Ovary (tissue), 9 donors: Measurements from ENCODE around the gene PRKACB. TPM values are rescaled to one million over a fixed set of nuclear protein-coding genes. Genes with fewer than 3 reads are reported as not detected.
"Not testable (repeated sequence)": the region's sequence is repeated elsewhere in the genome, so short reads cannot be mapped to it uniquely, and the experiment has no call there.

Experiments used
- DNase-seq, 5 donors: peaks; one replicate each; pipeline ENCODE4 v3.0.0-alpha.2; 2019 to 2020
- H3K27ac ChIP-seq, 2 donors: fragments of 200-600 bp; one replicate each; pipeline versions ENCODE4 v1.5.1 to v1.8.0; 2019 to 2022
- H3K27me3 ChIP-seq: fragments of 200-600 bp; one replicate; pipeline ENCODE4 v1.8.0; 2022
- H3K36me3 ChIP-seq: fragments of 200-600 bp; sonication (generic); one replicate; pipeline ENCODE4 v1.5.1; 2019
- H3K4me1 ChIP-seq: one replicate; pipeline ENCODE4 v1.8.1; 2013; ENCODE audit warnings: mild to moderate bottlenecking, moderate library complexity; ENCODE audit not compliant: insufficient read depth
- H3K4me3 ChIP-seq: fragments of 200-600 bp; sonication (generic); one replicate; pipeline ENCODE4 v1.5.1; 2017
- H3K9me3 ChIP-seq, 2 donors: fragments of 200-600 bp in 1 of 2; sonication (generic) in 1 of 2; one replicate each; pipeline versions ENCODE4 v1.5.1 to v1.8.1; 2013 to 2019; ENCODE audit warnings: mild to moderate bottlenecking in 1 of 2, moderate library complexity in 1 of 2
- EP300 ChIP-seq: sonication (generic); formaldehyde crosslinking; IDR thresholded peaks from one replicate; pipeline ENCODE4 v1.6.1; 2017; ENCODE audit warnings: antibody characterized with exemption
- POLR2A ChIP-seq: fragments of 450-650 bp; IDR thresholded peaks from one replicate; pipeline ENCODE4 v1.6.1; 2017; ENCODE audit warnings: antibody characterized with exemption, mild to moderate bottlenecking, moderate library complexity
- WGBS, 3 donors: extraction: QIAGEN DNeasy Blood & Tissue Kit in 1 of 3; methylation state at CpG; one replicate each; pipeline versions ENCODE4 v1.1.5 to v1.1.7; 2013 to 2017; 5-methylcytosine and 5-hydroxymethylcytosine counted together
- intact Hi-C, 4 donors: fragments of 100-400 bp; cut with DNase I; formaldehyde crosslinking; loops; one replicate each; pipeline versions ENCODE4 v1.11.0 to v1.15.1; 2022 to 2023
- polyA plus RNA-seq, 2 donors: library from polyadenylated mRNA; stranded (reverse); fragments of 200-250 nt in 1 of 2; fragments of 350-450 nt in 1 of 2; fragmentation: Illumina TruSeq in 1 of 2; extraction: RNeasy Lipid Tissue Mini Kit (QIAGEN cat#74804) in 1 of 2; gene quantifications; one replicate each; pipeline ENCODE4 v1.2.3, GENCODE V29; 2013 to 2014
- total RNA-seq, 7 donors: library from RNA; depleted of rRNA in 2 of 7; stranded (reverse); fragments of >200 nt in 2 of 7; fragmentation: NEBNext Ultra II Directional in 3 of 7; extraction: Animal tissue kit (Norgen Biotek cat#: 25700) in 3 of 7; gene quantifications; one replicate each; pipeline versions ENCODE4 v1.1.0 to v1.2.4, GENCODE V29; 2016 to 2023
- TF ChIP-seq, protein P1 (sequence below), 3 donors: fragments of 450-650 bp in 2 of 3; fragments of 200-600 bp in 1 of 3; IDR thresholded peaks; one replicate each; pipeline versions ENCODE4 v1.5.1 to v1.8.0; 2016 to 2022; ENCODE audit warnings: antibody characterized with exemption in 3 of 3, mild to moderate bottlenecking in 1 of 3
- donor health status: DM: no; HTN: no; CAD: no; lungs with moderate emphysema.
- donor health status: DM: no; HTN: no; CAD: no.
- donor health status: Bipolar disorder and iron deficiency.
- donor health status: DM: yes; HTN: yes; CAD: no.
- donor health status: DM: no; HTN: no; CAD: no.
- donor health status: DM: yes; HTN: yes; CAD: no.

PRKACB gene
- total and polyA plus RNA-seq, 9 donors: 10.3 to 41.9 (median 26.1) TPM

DNA sequence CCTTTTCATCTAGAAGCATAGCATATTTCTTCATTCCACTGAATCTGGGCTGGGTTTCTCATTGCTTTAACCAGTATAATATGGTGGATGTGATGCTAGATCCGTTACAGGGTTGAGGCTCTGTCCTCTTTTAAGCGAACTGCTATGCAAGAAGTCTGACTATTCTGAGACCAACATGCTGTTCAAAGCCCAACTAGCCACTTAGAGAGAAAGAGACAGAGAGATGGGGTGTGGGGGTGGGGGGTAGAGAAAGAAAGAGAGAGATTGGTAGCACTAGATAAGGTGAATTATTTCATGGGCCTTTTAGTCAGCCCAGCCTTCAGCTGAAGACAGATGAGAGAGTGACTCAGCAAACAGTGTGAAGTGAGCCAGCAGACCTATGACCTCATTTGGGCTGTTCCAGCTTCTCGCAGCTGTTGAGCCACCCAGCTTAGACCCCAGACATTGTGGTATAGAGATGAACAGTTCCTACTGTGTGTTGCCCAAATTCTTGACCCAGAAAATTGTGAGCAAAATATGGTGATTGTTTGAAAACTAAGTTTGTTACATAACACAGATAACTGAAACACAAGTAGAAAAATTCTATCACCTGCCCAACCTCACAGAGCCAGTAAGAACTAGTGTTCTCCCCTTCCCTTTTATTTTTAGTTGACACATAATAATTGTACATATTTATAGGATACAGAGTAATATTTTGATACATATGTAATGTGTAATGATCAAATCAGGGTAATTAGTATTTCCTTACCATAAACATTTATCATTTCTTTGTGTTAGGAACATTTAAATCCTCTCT, 40.7 kb upstream of the PRKACB start:
- intact Hi-C loops: no loop called here
- H3K27ac ChIP-seq: no peak overlapping the region
- no peaks in the 10 kb centered on the region for H3K27me3 ChIP-seq
- WGBS, 3 donors: 63 to 67% (median 64%) methylated on average over 3 of the region's 3 CpGs
- no peak overlapping the region for H3K4me3 ChIP-seq
- peak; percentile 48 to 61 (median 51) for DNase-seq
- no peaks in the 10 kb centered on the region for H3K9me3 ChIP-seq
- no peaks in the 10 kb centered on the region for H3K36me3 ChIP-seq
- peaks cover 4% of the 10 kb centered on the region for H3K4me1 ChIP-seq
- TF ChIP-seq, protein P1, sequence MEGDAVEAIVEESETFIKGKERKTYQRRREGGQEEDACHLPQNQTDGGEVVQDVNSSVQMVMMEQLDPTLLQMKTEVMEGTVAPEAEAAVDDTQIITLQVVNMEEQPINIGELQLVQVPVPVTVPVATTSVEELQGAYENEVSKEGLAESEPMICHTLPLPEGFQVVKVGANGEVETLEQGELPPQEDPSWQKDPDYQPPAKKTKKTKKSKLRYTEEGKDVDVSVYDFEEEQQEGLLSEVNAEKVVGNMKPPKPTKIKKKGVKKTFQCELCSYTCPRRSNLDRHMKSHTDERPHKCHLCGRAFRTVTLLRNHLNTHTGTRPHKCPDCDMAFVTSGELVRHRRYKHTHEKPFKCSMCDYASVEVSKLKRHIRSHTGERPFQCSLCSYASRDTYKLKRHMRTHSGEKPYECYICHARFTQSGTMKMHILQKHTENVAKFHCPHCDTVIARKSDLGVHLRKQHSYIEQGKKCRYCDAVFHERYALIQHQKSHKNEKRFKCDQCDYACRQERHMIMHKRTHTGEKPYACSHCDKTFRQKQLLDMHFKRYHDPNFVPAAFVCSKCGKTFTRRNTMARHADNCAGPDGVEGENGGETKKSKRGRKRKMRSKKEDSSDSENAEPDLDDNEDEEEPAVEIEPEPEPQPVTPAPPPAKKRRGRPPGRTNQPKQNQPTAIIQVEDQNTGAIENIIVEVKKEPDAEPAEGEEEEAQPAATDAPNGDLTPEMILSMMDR (IDR thresholded peaks at IDR 0.05): no peak
- no peak for TF ChIP-seq POLR2A
- TF ChIP-seq EP300: no peak

DNA sequence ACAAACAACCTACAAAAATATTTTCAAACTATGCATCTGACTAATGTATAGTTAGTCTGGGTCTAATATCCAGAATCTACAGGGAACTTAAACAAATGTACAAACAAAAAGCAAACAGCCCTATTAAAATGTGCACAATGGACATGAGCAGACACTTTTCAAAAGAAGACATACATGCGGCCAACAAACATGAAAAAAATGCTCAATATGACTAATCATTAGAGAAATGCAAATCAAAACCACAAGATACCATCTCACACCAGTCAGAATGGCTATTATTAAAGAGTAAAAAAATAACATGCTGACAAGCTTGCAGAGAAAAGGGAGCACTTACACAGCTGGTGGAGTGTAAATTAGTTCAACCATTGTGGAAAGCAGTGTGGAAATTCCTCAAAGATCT, 36.5 kb upstream of the PRKACB start:
- intact Hi-C loops, H3K9me3 ChIP-seq, H3K27me3 ChIP-seq, H3K4me1 ChIP-seq, H3K4me3 ChIP-seq, H3K36me3 ChIP-seq, H3K27ac ChIP-seq, DNase-seq: not testable (repeated sequence)
- WGBS, 3 donors: 73 to 80% (median 76%) methylated on average over 1 of the region's 1 CpG

DNA sequence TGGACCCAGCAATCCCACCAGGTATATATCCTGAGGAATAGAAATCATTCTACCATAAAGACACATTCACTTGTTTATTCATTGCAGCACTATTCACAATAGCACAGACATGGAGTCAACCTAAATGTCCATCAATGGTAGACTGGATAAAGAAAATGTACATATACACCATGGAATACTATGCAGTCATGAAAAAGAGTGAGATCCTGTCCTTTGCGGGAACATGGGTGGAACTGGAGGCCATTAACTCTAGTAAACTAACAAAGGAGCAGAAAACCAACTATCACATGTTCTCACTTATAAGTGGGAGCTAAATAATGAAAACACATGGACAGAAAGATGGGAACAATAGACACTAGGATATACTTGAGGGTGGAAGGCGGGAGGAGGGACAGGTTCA, 36.1 kb upstream of the PRKACB start:
- 94 to 99% (median 97%) methylated on average over 2 of the region's 2 CpGs for WGBS, 3 donors
- H3K4me1 ChIP-seq: peaks cover 4% of the 10 kb centered on the region
- intact Hi-C loops: no loop called here
- no peak overlapping the region for H3K27ac ChIP-seq
- no peaks in the 10 kb centered on the region for H3K36me3 ChIP-seq
- H3K27me3 ChIP-seq: no peaks in the 10 kb centered on the region
- H3K4me3 ChIP-seq: no peak overlapping the region
- H3K9me3 ChIP-seq: no peaks in the 10 kb centered on the region
- TF ChIP-seq, protein P1 (IDR thresholded peaks at IDR 0.05): no peak
- no peak for TF ChIP-seq POLR2A
- no peak for TF ChIP-seq EP300
- DNase-seq: no peak

DNA sequence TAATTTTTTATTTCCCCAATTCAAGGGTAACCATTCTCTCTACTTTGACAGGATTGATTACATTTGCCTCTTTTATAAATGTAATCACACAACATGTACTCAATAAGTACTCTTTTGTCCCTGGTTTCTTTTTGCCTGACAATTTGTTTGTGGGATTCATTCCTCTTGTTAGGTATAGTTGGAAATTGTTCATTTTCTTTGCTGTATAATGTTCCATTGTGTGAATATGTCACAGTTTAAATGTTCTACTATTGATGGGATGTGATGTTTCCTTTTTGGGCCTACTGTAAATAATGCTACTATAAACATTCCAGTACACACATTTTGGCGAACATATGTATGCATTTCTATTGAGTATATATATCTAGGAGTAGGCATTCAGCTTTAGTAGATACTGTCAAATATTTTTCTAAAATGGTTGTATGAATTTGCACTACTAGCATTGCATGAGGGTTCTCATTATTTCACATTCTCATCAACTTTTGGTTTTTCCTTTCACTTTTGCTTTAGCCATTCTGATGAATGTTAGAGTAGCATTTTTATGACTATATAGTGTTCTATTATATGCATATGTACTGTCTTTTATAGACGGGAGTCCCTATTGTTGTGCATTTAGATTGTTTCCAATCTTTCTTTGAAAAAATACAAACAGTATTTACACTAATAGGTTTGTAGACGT, 35.0 kb upstream of the PRKACB start:
- intact Hi-C loops: no loop called here

More for the DNA sequence above, 35.0 kb upstream of the PRKACB start:
- WGBS, 3 donors: 93 to 96% (median 94%) methylated on average over 3 of the region's 3 CpGs
- DNase-seq: no peak
- no peaks in the 10 kb centered on the region for H3K27me3 ChIP-seq
- H3K4me3 ChIP-seq: no peak overlapping the region
- H3K27ac ChIP-seq: no peak overlapping the region
- TF ChIP-seq, protein P1 (IDR thresholded peaks at IDR 0.05): no peak
- TF ChIP-seq EP300 (no peak), POLR2A (no peak)
- H3K4me1 ChIP-seq: no peaks in the 10 kb centered on the region
- H3K36me3 ChIP-seq: no peaks in the 10 kb centered on the region
- H3K9me3 ChIP-seq: no peaks in the 10 kb centered on the region
